ENCODE results near the gene NDUFAF4. TPM values are rescaled to one million over a fixed set of nuclear protein-coding genes. Genes with fewer than 3 reads are reported as not detected.

The NDUFAF4 gene
- total and polyA plus RNA-seq, 2 experiments from 2014 or later, result 35.1 to 233 TPM

DNA sequence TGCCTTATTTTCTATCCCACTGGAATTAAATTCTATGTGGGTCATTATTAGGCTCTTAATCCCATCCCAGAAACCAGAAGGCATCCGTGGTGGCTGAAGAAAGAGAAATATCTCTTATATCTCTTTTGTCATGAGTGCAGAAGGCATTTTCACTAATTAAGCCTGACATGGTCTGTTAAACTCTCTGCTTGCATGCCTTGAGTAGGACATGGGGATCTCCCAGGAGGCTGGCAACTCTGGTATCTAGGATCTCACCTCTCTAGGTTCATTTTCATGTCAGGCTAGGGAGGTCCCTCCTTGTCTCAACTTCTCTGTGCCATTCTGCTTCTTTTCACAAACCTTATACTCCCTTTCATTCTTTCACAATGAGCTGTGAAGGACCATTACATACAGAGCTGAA, 35.1 kb downstream of the NDUFAF4 start:
- Histone ChIP-seq H3F3A (replicated peaks; ENCODE audit: low read depth) (no peaks in the 10 kb centered on the region), H3K4me3 (no peak overlapping the region), H3K4me2 (no peak overlapping the region), H3K27me3 (ENCODE audit: insufficient read depth) (no peaks in the 10 kb centered on the region), H3K36me3 (ENCODE audit: insufficient read depth) (no peaks in the 10 kb centered on the region; the same call in 1 of the 2 replicates), H3K79me2 (replicated peaks; ENCODE audit: insufficient read depth) (no peaks in the 10 kb centered on the region), H4K20me1 (replicated peaks; ENCODE audit: insufficient read depth) (no peaks in the 10 kb centered on the region), H3K27ac (ENCODE audit: low read depth) (no peak overlapping the region), H3K9me2 (ENCODE audit: insufficient read depth) (0 out of 2 replicates have a peak, but pooled peaks cover 5% of the 10 kb centered on the region), H2AFZ (no peak overlapping the region), H3K4me1 (ENCODE audit: insufficient read depth) (no peaks in the 10 kb centered on the region)
- DNase-seq (ENCODE audit: low spot score), result no peak
- TF ChIP-seq ETS1 (IDR thresholded peaks at IDR 0.05), result no peak
- TF ChIP-seq CREB1 (CRISPR knock-in tag; IDR thresholded peaks at IDR 0.05; ENCODE audit: low read depth), result no peak
- TF ChIP-seq EZH2phosphoT487 (IDR thresholded peaks at IDR 0.05; ENCODE audit: unreplicated experiment), result no peak
- TF ChIP-seq ZNF114 (CRISPR knock-in tag; IDR thresholded peaks at IDR 0.05), result no peak
- TF ChIP-seq NANOG (IDR thresholded peaks at IDR 0.05; ENCODE audit: borderline replicate concordance), result no peak
- TF ChIP-seq ZNF331 (CRISPR knock-in tag; IDR thresholded peaks at IDR 0.05; ENCODE audit: low read depth), result no peak
- TF ChIP-seq, protein P1, sequence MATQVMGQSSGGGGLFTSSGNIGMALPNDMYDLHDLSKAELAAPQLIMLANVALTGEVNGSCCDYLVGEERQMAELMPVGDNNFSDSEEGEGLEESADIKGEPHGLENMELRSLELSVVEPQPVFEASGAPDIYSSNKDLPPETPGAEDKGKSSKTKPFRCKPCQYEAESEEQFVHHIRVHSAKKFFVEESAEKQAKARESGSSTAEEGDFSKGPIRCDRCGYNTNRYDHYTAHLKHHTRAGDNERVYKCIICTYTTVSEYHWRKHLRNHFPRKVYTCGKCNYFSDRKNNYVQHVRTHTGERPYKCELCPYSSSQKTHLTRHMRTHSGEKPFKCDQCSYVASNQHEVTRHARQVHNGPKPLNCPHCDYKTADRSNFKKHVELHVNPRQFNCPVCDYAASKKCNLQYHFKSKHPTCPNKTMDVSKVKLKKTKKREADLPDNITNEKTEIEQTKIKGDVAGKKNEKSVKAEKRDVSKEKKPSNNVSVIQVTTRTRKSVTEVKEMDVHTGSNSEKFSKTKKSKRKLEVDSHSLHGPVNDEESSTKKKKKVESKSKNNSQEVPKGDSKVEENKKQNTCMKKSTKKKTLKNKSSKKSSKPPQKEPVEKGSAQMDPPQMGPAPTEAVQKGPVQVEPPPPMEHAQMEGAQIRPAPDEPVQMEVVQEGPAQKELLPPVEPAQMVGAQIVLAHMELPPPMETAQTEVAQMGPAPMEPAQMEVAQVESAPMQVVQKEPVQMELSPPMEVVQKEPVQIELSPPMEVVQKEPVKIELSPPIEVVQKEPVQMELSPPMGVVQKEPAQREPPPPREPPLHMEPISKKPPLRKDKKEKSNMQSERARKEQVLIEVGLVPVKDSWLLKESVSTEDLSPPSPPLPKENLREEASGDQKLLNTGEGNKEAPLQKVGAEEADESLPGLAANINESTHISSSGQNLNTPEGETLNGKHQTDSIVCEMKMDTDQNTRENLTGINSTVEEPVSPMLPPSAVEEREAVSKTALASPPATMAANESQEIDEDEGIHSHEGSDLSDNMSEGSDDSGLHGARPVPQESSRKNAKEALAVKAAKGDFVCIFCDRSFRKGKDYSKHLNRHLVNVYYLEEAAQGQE (IDR thresholded peaks at IDR 0.05; ENCODE audit: unreplicated experiment), result no peak
- TF ChIP-seq STAT1 (IDR thresholded peaks at IDR 0.05; ENCODE audit: unreplicated experiment), result no peak
- TF ChIP-seq CTCF (conservative IDR thresholded peaks at IDR 0.05; ENCODE audit: low read depth in 2 of 2), result no peak
- TF ChIP-seq, protein P2, sequence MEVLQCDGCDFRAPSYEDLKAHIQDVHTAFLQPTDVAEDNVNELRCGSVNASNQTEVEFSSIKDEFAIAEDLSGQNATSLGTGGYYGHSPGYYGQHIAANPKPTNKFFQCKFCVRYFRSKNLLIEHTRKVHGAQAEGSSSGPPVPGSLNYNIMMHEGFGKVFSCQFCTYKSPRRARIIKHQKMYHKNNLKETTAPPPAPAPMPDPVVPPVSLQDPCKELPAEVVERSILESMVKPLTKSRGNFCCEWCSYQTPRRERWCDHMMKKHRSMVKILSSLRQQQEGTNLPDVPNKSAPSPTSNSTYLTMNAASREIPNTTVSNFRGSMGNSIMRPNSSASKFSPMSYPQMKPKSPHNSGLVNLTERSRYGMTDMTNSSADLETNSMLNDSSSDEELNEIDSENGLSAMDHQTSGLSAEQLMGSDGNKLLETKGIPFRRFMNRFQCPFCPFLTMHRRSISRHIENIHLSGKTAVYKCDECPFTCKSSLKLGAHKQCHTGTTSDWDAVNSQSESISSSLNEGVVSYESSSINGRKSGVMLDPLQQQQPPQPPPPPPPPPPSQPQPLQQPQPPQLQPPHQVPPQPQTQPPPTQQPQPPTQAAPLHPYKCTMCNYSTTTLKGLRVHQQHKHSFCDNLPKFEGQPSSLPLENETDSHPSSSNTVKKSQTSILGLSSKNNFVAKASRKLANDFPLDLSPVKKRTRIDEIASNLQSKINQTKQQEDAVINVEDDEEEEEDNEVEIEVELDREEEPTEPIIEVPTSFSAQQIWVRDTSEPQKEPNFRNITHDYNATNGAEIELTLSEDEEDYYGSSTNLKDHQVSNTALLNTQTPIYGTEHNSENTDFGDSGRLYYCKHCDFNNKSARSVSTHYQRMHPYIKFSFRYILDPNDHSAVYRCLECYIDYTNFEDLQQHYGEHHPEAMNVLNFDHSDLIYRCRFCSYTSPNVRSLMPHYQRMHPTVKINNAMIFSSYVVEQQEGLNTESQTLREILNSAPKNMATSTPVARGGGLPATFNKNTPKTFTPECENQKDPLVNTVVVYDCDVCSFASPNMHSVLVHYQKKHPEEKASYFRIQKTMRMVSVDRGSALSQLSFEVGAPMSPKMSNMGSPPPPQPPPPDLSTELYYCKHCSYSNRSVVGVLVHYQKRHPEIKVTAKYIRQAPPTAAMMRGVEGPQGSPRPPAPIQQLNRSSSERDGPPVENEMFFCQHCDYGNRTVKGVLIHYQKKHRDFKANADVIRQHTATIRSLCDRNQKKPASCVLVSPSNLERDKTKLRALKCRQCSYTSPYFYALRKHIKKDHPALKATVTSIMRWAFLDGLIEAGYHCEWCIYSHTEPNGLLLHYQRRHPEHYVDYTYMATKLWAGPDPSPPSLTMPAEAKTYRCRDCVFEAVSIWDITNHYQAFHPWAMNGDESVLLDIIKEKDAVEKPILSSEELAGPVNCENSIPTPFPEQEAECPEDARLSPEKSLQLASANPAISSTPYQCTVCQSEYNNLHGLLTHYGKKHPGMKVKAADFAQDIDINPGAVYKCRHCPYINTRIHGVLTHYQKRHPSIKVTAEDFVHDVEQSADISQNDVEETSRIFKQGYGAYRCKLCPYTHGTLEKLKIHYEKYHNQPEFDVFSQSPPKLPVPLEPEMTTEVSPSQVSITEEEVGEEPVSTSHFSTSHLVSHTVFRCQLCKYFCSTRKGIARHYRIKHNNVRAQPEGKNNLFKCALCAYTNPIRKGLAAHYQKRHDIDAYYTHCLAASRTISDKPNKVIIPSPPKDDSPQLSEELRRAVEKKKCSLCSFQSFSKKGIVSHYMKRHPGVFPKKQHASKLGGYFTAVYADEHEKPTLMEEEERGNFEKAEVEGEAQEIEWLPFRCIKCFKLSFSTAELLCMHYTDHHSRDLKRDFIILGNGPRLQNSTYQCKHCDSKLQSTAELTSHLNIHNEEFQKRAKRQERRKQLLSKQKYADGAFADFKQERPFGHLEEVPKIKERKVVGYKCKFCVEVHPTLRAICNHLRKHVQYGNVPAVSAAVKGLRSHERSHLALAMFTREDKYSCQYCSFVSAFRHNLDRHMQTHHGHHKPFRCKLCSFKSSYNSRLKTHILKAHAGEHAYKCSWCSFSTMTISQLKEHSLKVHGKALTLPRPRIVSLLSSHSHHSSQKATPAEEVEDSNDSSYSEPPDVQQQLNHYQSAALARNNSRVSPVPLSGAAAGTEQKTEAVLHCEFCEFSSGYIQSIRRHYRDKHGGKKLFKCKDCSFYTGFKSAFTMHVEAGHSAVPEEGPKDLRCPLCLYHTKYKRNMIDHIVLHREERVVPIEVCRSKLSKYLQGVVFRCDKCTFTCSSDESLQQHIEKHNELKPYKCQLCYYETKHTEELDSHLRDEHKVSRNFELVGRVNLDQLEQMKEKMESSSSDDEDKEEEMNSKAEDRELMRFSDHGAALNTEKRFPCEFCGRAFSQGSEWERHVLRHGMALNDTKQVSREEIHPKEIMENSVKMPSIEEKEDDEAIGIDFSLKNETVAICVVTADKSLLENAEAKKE (CRISPR knock-in tag; IDR thresholded peaks at IDR 0.05), result no peak
- no peak for TF ChIP-seq POLR2AphosphoS5 (IDR thresholded peaks at IDR 0.05; ENCODE audit: low read depth)
- TF ChIP-seq EZH2 (IDR thresholded peaks at IDR 0.05; ENCODE audit: low read depth, unreplicated experiment), result no peak
- no peaks in the 10 kb centered on the region for H3K4me1 Mint-ChIP-seq
- H3K27ac Mint-ChIP-seq, result no peak overlapping the region
- peaks cover 2% of the 10 kb centered on the region for H3K27me3 Mint-ChIP-seq (ENCODE audit: insufficient read depth, low read depth, poor library complexity)
- H3K4me3 Mint-ChIP-seq, result no peak overlapping the region
- H3K9me3 Mint-ChIP-seq, result peaks cover 20% of the 10 kb centered on the region
- peaks cover 13% of the 10 kb centered on the region; the same call in 2 of the 3 replicates for H3K36me3 Mint-ChIP-seq (ENCODE audit: low read depth)
- no peak for ATAC-seq
